ENCODE data around the gene CDKN2B-AS1.

- TF ChIP-seq GATA3 (IDR thresholded peaks at IDR 0.05; ENCODE audit: low read depth, low read length) (no peak), GATA2 (IDR thresholded peaks at IDR 0.05; ENCODE audit: low read depth, low read length) (no peak)
Observed at GRCh38 chr9:22026696-22027095, 32.1 kb downstream of the CDKN2B-AS1 start.
